Upper lobe of left lung (tissue), 4 donors: Measurements from ENCODE around the gene KIAA0825.
A peak's percentile ranks its signal among the peaks of the same experiment; 100 is the strongest.

ENCODE experiments used
- EP300 ChIP-seq, 4 donors: sonication (generic); formaldehyde crosslinking; IDR thresholded peaks; one replicate each; pipeline ENCODE4 v1.5.1; 2017; ENCODE audit warnings: antibody characterized with exemption in 4 of 4, control low read depth in 2 of 4
- POLR2A ChIP-seq, 4 donors: fragments of 450-650 bp; IDR thresholded peaks; one replicate each; pipeline ENCODE4 v1.5.1; 2016 to 2017; ENCODE audit warnings: antibody characterized with exemption in 4 of 4, mild to moderate bottlenecking in 2 of 4
- TF ChIP-seq, protein P1 (sequence below), 6 experiments: fragments of 450-650 bp in 4 of 6; fragments of 200-600 bp in 2 of 6; sonication (generic) in 2 of 6; IDR thresholded peaks; one replicate each; pipeline ENCODE4 v1.5.1; 2016 to 2019; ENCODE audit warnings: antibody characterized with exemption in 6 of 6

DNA sequence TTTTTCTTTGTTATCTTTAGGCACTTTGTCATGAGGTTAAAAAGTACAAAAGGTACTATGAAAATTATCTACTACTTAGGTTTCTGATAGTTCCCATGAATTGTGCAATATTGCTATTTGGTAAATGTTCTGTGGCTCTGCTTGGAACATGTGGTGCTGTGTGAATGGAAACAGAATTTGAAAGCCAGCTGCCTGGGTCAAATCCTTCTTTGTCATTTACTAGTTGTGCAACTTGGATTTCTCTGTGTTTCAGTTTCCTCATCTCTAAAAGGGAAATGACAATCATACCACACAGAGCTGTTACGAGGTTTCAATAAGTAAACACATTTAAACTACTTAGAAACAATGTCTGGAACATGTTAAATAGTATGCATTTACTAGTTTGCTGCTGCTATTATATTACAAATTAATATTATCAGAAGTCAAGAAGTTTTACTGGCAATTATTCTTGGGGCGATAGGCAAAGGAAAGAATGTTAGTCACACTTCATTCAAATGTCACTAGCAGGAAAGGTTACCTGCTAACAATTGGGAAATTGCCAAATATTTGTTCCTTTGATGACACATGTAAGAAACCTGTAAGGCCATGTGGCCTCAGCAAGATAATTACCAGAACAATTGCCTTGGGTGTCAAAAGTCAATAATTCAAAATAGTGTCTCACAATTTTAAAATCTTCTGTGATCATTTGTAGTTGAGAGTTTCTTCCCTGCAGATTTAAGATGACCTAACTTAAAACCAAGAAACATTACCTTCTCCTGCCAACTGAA lies 184.8 kb downstream of the KIAA0825 start:
- TF ChIP-seq POLR2A (IDR thresholded peaks at IDR 0.05) (no peak), EP300 (IDR thresholded peaks at IDR 0.05) (peak in 2 of 4 donors; percentile 72 to 78)
- TF ChIP-seq, protein P1, sequence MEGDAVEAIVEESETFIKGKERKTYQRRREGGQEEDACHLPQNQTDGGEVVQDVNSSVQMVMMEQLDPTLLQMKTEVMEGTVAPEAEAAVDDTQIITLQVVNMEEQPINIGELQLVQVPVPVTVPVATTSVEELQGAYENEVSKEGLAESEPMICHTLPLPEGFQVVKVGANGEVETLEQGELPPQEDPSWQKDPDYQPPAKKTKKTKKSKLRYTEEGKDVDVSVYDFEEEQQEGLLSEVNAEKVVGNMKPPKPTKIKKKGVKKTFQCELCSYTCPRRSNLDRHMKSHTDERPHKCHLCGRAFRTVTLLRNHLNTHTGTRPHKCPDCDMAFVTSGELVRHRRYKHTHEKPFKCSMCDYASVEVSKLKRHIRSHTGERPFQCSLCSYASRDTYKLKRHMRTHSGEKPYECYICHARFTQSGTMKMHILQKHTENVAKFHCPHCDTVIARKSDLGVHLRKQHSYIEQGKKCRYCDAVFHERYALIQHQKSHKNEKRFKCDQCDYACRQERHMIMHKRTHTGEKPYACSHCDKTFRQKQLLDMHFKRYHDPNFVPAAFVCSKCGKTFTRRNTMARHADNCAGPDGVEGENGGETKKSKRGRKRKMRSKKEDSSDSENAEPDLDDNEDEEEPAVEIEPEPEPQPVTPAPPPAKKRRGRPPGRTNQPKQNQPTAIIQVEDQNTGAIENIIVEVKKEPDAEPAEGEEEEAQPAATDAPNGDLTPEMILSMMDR (IDR thresholded peaks at IDR 0.05), result no peak
